H1 (cell line): ENCODE data around the gene ASTN2. TPM values are rescaled to one million over a fixed set of nuclear protein-coding genes. Genes with fewer than 3 reads are reported as not detected.

ENCODE experiments used
- CTCF ChIA-PET: fragments of 300-600 bp; sonication (Branson Sonifier 250); formaldehyde crosslinking; loops from one replicate; lab custom pipeline; 2021; ENCODE audit not compliant: partially characterized antibody; lab: Charles Lee
- POLR2A ChIA-PET: fragments of 300-600 bp; sonication (Branson Sonifier 250); formaldehyde crosslinking; loops from one replicate; lab custom pipeline; 2021; ENCODE audit warnings: inconsistent platforms; ENCODE audit not compliant: partially characterized antibody; lab: Charles Lee
- DNase-seq, 2 experiments: peaks; one replicate each; pipeline versions ENCODE4 v3.0.0 to v3.0.0-alpha.2; 2010 to 2022; ENCODE audit warnings: low spot score in 2 of 2, low read depth in 1 of 2, mixed read lengths in 1 of 2
- FAIRE-seq: peaks from 2 replicates; lab custom pipeline; 2011; peaks lifted over from hg19 to GRCh38; lab: Jason Lieb, UNC
- H2AFZ ChIP-seq: 2 replicates; pipeline ENCODE4 v1.8.1; 2012; ENCODE audit warnings: low read length, inconsistent platforms
- H2AK5ac ChIP-seq: 2 replicates; pipeline ENCODE4 v1.6.1; 2013; ENCODE audit warnings: low read depth, low read length
- H2BK120ac ChIP-seq: replicated peaks from 2 replicates; pipeline ENCODE3; 2013; ENCODE audit warnings: low read depth, low read length, inconsistent platforms
- H2BK12ac ChIP-seq: 2 replicates; pipeline ENCODE4 v1.6.1; 2013; ENCODE audit warnings: low read depth, low read length
- H2BK15ac ChIP-seq: 2 replicates; pipeline ENCODE4 v1.6.1; 2013; ENCODE audit warnings: low read length
- H2BK20ac ChIP-seq: 2 replicates; pipeline ENCODE4 v1.6.1; 2013; ENCODE audit warnings: low read length
- H2BK5ac ChIP-seq: 2 replicates; pipeline ENCODE4 v1.6.1; 2013; ENCODE audit warnings: low read depth, low read length
- H3K14ac ChIP-seq: 2 replicates; pipeline ENCODE4 v1.6.1; 2013; ENCODE audit warnings: inconsistent platforms; ENCODE audit not compliant: insufficient read length
- H3K18ac ChIP-seq: 2 replicates; pipeline ENCODE4 v1.6.1; 2013; ENCODE audit warnings: low read length; ENCODE audit errors: extremely low read depth
- H3K23ac ChIP-seq: 2 replicates; pipeline ENCODE4 v1.6.1; 2013; ENCODE audit warnings: inconsistent platforms; ENCODE audit not compliant: insufficient read length
- H3K23me2 ChIP-seq: 2 replicates; pipeline ENCODE4 v1.6.1; 2013; ENCODE audit warnings: low read depth, low read length
- H3K27ac ChIP-seq: 2 replicates; pipeline ENCODE4 v1.6.1; 2011; ENCODE audit warnings: low read depth, low read length, inconsistent platforms
- H3K27me3 ChIP-seq, 4 experiments: replicated peaks in 1 of 4; 1 replicate in 1 of 4; 2 replicates in 3 of 4; pipeline versions ENCODE4 v1.6.1 to v1.8.1; 2011 to 2013; ENCODE audit warnings: low read length in 3 of 4, mild to moderate bottlenecking in 3 of 4, inconsistent platforms in 2 of 4, mixed read lengths in 2 of 4, moderate library complexity in 1 of 4; ENCODE audit not compliant: control insufficient read depth in 3 of 4, insufficient read depth in 3 of 4; ENCODE audit errors: extremely low read depth in 1 of 4
- H3K36me3 ChIP-seq, 4 experiments: 2 replicates each; pipeline versions ENCODE4 v1.6.1 to v1.8.1; 2011 to 2013; ENCODE audit warnings: mild to moderate bottlenecking in 4 of 4, low read length in 3 of 4, moderate library complexity in 2 of 4, control low read depth in 1 of 4, inconsistent platforms in 1 of 4; ENCODE audit not compliant: insufficient read depth in 4 of 4, control insufficient read depth in 2 of 4
- H3K4ac ChIP-seq: replicated peaks from 2 replicates; pipeline ENCODE3; 2013; ENCODE audit warnings: low read length, low read depth, mixed read lengths, inconsistent platforms; ENCODE audit not compliant: insufficient read length
- H3K4me1 ChIP-seq, 4 experiments: replicated peaks in 1 of 4; 1 replicate in 1 of 4; 2 replicates in 3 of 4; pipeline versions ENCODE4 v1.6.1 to v1.8.1; 2011 to 2013; ENCODE audit warnings: low read length in 3 of 4, inconsistent platforms in 2 of 4, mixed read lengths in 1 of 4; ENCODE audit not compliant: insufficient read depth in 4 of 4, control insufficient read depth in 3 of 4
- H3K4me2 ChIP-seq, 2 experiments: 2 replicates each; pipeline versions ENCODE4 v1.6.1 to v1.8.1; 2011 to 2013; ENCODE audit warnings: low read depth in 2 of 2, low read length in 2 of 2, control low read depth in 1 of 2, inconsistent platforms in 1 of 2, mild to moderate bottlenecking in 1 of 2; ENCODE audit not compliant: insufficient read depth in 1 of 2
- H3K4me3 ChIP-seq, 4 experiments: fragments of 200-600, 300-600 bp in 1 of 4; sonication (generic), shearing (Covaris generic), sonication (Bioruptor Twin) in 1 of 4; 2 replicates each; pipeline versions ENCODE4 v1.5.1 to v1.8.1; 2011 to 2016; ENCODE audit warnings: low read length in 4 of 4, low read depth in 3 of 4, control low read depth in 2 of 4, inconsistent platforms in 2 of 4, mild to moderate bottlenecking in 2 of 4, mixed read lengths in 1 of 4, moderate library complexity in 1 of 4; ENCODE audit not compliant: insufficient read depth in 2 of 4; ENCODE audit errors: extremely low read depth in 1 of 4
- H3K56ac ChIP-seq: replicated peaks from 2 replicates; pipeline ENCODE3; 2013; ENCODE audit warnings: low read depth, mild to moderate bottlenecking, mixed read lengths, low read length, inconsistent platforms; ENCODE audit not compliant: insufficient read length
- H3K79me1 ChIP-seq: 2 replicates; pipeline ENCODE4 v1.6.1; 2013; ENCODE audit warnings: low read depth, low read length, control low read depth
- H3K79me2 ChIP-seq, 2 experiments: 2 replicates each; pipeline versions ENCODE4 v1.6.1 to v1.8.1; 2012 to 2013; ENCODE audit warnings: low read length in 2 of 2, mild to moderate bottlenecking in 2 of 2, inconsistent platforms in 1 of 2; ENCODE audit not compliant: insufficient read depth in 2 of 2, control insufficient read depth in 1 of 2
- H3K9ac ChIP-seq, 4 experiments: replicated peaks in 1 of 4; 1 replicate in 1 of 4; 2 replicates in 3 of 4; pipeline versions ENCODE4 v1.6.1 to v1.8.1; 2011 to 2013; ENCODE audit warnings: low read depth in 3 of 4, low read length in 3 of 4, control low read depth in 2 of 4, mild to moderate bottlenecking in 2 of 4, moderate library complexity in 2 of 4, inconsistent platforms in 1 of 4; ENCODE audit errors: extremely low read depth in 1 of 4
- H3K9me3 ChIP-seq, 2 experiments: 2 replicates each; pipeline versions ENCODE4 v1.6.1 to v1.8.1; 2012 to 2013; ENCODE audit warnings: mild to moderate bottlenecking in 2 of 2, moderate library complexity in 2 of 2, control low read depth in 1 of 2, inconsistent platforms in 1 of 2, low read depth in 1 of 2, low read length in 1 of 2, mixed read lengths in 1 of 2; ENCODE audit not compliant: insufficient read depth in 2 of 2
- H4K20me1 ChIP-seq, 2 experiments: replicated peaks in 1 of 2; 2 replicates each; pipeline versions ENCODE3 to v1.8.1; 2011 to 2013; ENCODE audit warnings: inconsistent platforms in 2 of 2, low read length in 2 of 2, mild to moderate bottlenecking in 1 of 2; ENCODE audit not compliant: insufficient read depth in 2 of 2, control insufficient read depth in 1 of 2
- H4K5ac ChIP-seq: 2 replicates; pipeline ENCODE4 v1.6.1; 2013; ENCODE audit warnings: low read length, low read depth, mixed read lengths, inconsistent platforms; ENCODE audit not compliant: insufficient read length
- H4K8ac ChIP-seq: 2 replicates; pipeline ENCODE4 v1.8.0; 2013; ENCODE audit warnings: mild to moderate bottlenecking, moderate library complexity, low read length, inconsistent platforms; ENCODE audit not compliant: insufficient read depth; ENCODE audit errors: extremely low read depth
- H4K91ac ChIP-seq: replicated peaks from 2 replicates; pipeline ENCODE3; 2013; ENCODE audit warnings: low read length, mixed read lengths, inconsistent platforms; ENCODE audit not compliant: insufficient read length
- E2F6 ChIP-seq: IDR thresholded peaks from 2 replicates; pipeline ENCODE4 v1.6.1; 2012; ENCODE audit warnings: inconsistent platforms
- EGR1 ChIP-seq: IDR thresholded peaks from 2 replicates; pipeline ENCODE4 v1.6.1; 2011; ENCODE audit warnings: low read depth, low read length, borderline replicate concordance
- NANOG ChIP-seq: IDR thresholded peaks from 2 replicates; pipeline ENCODE4 v1.6.1; 2011; ENCODE audit warnings: low read length, low read depth, mild to moderate bottlenecking, inconsistent platforms; ENCODE audit not compliant: insufficient read depth, poor library complexity, severe bottlenecking
- SAP30 ChIP-seq: fragments of 300-600 bp; sonication (generic); IDR thresholded peaks from 2 replicates; pipeline ENCODE4 v1.7.1; 2012; ENCODE audit warnings: low read length, moderate library complexity, mild to moderate bottlenecking, inconsistent platforms; ENCODE audit not compliant: insufficient read depth, insufficient replicate concordance
- WGBS, 2 experiments: shearing (Covaris generic) in 1 of 2; methylation state at CpG; one replicate each; pipeline versions ENCODE4 v1.1.6 to v1.1.7; 2013 to 2015; ENCODE audit warnings: low lambda C conversion rate in 2 of 2, mixed read lengths in 2 of 2, inconsistent platforms in 1 of 2, low coverage in 1 of 2, missing lambda C conversion rate in 1 of 2; ENCODE audit not compliant: insufficient replicate concordance in 2 of 2, insufficient coverage in 1 of 2, insufficient read length in 1 of 2; ENCODE audit errors: extremely low coverage in 1 of 2, missing lambda C conversion rate in 1 of 2; 5-methylcytosine and 5-hydroxymethylcytosine counted together
- polyA plus RNA-seq, 7 experiments: library from polyadenylated mRNA; depleted of rRNA in 3 of 7; stranded (reverse) in 5 of 7; unstranded in 2 of 7; fragments of >200 nt in 5 of 7; fragments of 200-250 nt in 2 of 7; gene quantifications; 1 replicate in 5 of 7; 2 replicates in 1 of 7; 4 replicates in 1 of 7; pipeline versions ENCODE4 v1.2.1 to v1.2.3, GENCODE V29; 2011 to 2013; ENCODE audit warnings: missing spikeins in 2 of 7, mixed read lengths in 2 of 7
- total RNA-seq: library from RNA; stranded (reverse); fragmentation: NEBNext Ultra II Directional; extraction: Animal tissue kit (Norgen Biotek cat#: 25700); gene quantifications from 2 replicates; pipeline ENCODE4 v1.2.1, GENCODE V29; 2021

The ASTN2 gene
- total and polyA plus RNA-seq, 2 of the 8 experiments (the other 6 are each of a cell fraction or from before 2014, with no cell fraction given) = 8.2 to 13.7 TPM

- no peak overlapping the region for H2BK12ac ChIP-seq
- H3K4me1 ChIP-seq = peaks cover 0 to 7% (median 2%) of the 10 kb centered on the region in 4 experiments; a peak in 3 of 7 replicates
- H3K14ac ChIP-seq = no peak overlapping the region
- WGBS, 2 experiments = 91% methylated on average over 4 of the region's 4 CpGs; no CpG with 5 or more reads in 1 of the 2 experiments
- no peaks in the 10 kb centered on the region for H3K23me2 ChIP-seq
- H4K91ac ChIP-seq = no peak overlapping the region
- no peak for TF ChIP-seq SAP30
- TF ChIP-seq E2F6 = no peak
- no peak for TF ChIP-seq EGR1
- no peak for TF ChIP-seq NANOG
- H3K79me1 ChIP-seq = no peaks in the 10 kb centered on the region
- H4K5ac ChIP-seq = no peak overlapping the region
- H3K56ac ChIP-seq = no peak overlapping the region
- POLR2A ChIA-PET = no interaction called here
- H3K27me3 ChIP-seq = no peaks in the 10 kb centered on the region
- no peak overlapping the region for H3K23ac ChIP-seq
- no peak for DNase-seq
- no peaks in the 10 kb centered on the region for H3K36me3 ChIP-seq
- CTCF ChIA-PET = interaction anchor here (0.9 to 2.7 kb wide), 3 partner anchors 12 to 24 kb away, joined by 3 to 7 read pairs (median 7); no protein-coding TSS in a partner anchor
- H2BK5ac ChIP-seq = no peak overlapping the region
- H3K4me3 ChIP-seq = no peak overlapping the region
- no peaks in the 10 kb centered on the region for H4K20me1 ChIP-seq
- H4K8ac ChIP-seq = no peak overlapping the region
- no peak overlapping the region for H2BK120ac ChIP-seq
- no peak overlapping the region for H2AFZ ChIP-seq
- H3K4ac ChIP-seq = no peak overlapping the region
- no peaks in the 10 kb centered on the region for H3K79me2 ChIP-seq
- no peak overlapping the region for H2BK20ac ChIP-seq
- H3K4me2 ChIP-seq = no peak overlapping the region
- H2AK5ac ChIP-seq = no peak overlapping the region
- no peak overlapping the region for H2BK15ac ChIP-seq
- H3K9ac ChIP-seq = no peak overlapping the region
- FAIRE-seq = no peak
- H3K9me3 ChIP-seq = no peaks in the 10 kb centered on the region
- H3K27ac ChIP-seq = no peak overlapping the region
- no peak overlapping the region for H3K18ac ChIP-seq
These were observed 20.9 kb upstream of the ASTN2 start for GRCh38 chr9:117435630-117436261.
